HCT116 (cell line): ENCODE results near the gene MRTFB. TPM values are rescaled to one million over a fixed set of nuclear protein-coding genes. Genes with fewer than 3 reads are reported as not detected.

ENCODE experiments used
- ATAC-seq: fragments of 200-7000 bp; cut with Tn5 transposase; 2 replicates; pipeline ENCODE4 v1.9.1; 2020; ENCODE audit warnings: mild to moderate bottlenecking, moderate library complexity
- BruUV-seq: library from RNA; stranded (reverse); fragments of 400-500 nt; replicated peaks from 2 replicates; lab custom pipeline; 2021; lab: Mats Ljungman, UMichigan
- CTCF ChIA-PET: fragments of 300-600 bp; sonication (Branson Sonifier 250); formaldehyde crosslinking; loops from one replicate; lab custom pipeline; 2021; ENCODE audit warnings: antibody characterized with exemption; lab: Charles Lee
- POLR2A ChIA-PET: fragments of 300-600, 350-600 bp; sonication (Branson Sonifier 250); formaldehyde crosslinking; loops from one replicate; lab custom pipeline; 2021; ENCODE audit warnings: antibody characterized with exemption; lab: Charles Lee
- RAD21 ChIA-PET, 2 experiments: fragments of 300-600 bp; sonication (Branson Sonifier 250); formaldehyde crosslinking; loops; one replicate each; lab custom pipeline; 2023; ENCODE audit warnings: low total read pairs in 2 of 2; ENCODE audit not compliant: uncharacterized antibody in 2 of 2, unreplicated experiment in 2 of 2, low non-redundant PET in 1 of 2; lab: Charles Lee
- DNase-seq: peaks from one replicate; pipeline ENCODE4 v3.0.0-alpha.2; 2010; ENCODE audit warnings: low read depth, low spot score
- H2AFZ ChIP-seq: fragments of 200-600 bp; shearing (Covaris generic), sonication (generic); 2 replicates; pipeline ENCODE4 v1.6.1; 2017; ENCODE audit warnings: low read depth, mixed run types, mixed read lengths, antibody characterized with exemption, low read length; ENCODE audit not compliant: poor library complexity, severe bottlenecking
- H3K27ac ChIP-seq: 2 replicates; pipeline ENCODE4 v1.5.1; 2012; ENCODE audit warnings: low read depth, low read length
- H3K27me3 ChIP-seq: fragments of 200-600 bp; sonication (generic); 2 replicates; pipeline ENCODE4 v1.6.1; 2016; ENCODE audit warnings: mixed run types, low read length, mixed read lengths; ENCODE audit not compliant: insufficient read depth
- H3K36me3 ChIP-seq, 2 experiments: fragments of 200-500 bp in 1 of 2; fragments of 200-600 bp in 1 of 2; sonication (Bioruptor generic) in 1 of 2; sonication (generic) in 1 of 2; 2 replicates each; pipeline versions ENCODE4 v1.5.1 to v1.6.1; 2014 to 2016; ENCODE audit warnings: low read length in 2 of 2, inconsistent platforms in 1 of 2, mixed read lengths in 1 of 2, mixed run types in 1 of 2; ENCODE audit not compliant: insufficient read depth in 2 of 2, control insufficient read depth in 1 of 2
- H3K4me1 ChIP-seq, 2 experiments: fragments of 200-600 bp in 1 of 2; sonication (generic) in 1 of 2; 2 replicates each; pipeline versions ENCODE4 v1.5.1 to v1.6.1; 2012 to 2017; ENCODE audit warnings: low read length in 2 of 2, inconsistent platforms in 1 of 2, mild to moderate bottlenecking in 1 of 2, mixed read lengths in 1 of 2, mixed run types in 1 of 2, moderate library complexity in 1 of 2; ENCODE audit not compliant: insufficient read depth in 2 of 2, control insufficient read depth in 1 of 2
- H3K4me2 ChIP-seq: fragments of 200-600 bp; sonication (generic); 2 replicates; pipeline ENCODE4 v1.6.1; 2017; ENCODE audit warnings: mixed run types, low read length, mixed read lengths
- H3K4me3 ChIP-seq, 2 experiments: fragments of 200-600 bp in 1 of 2; sonication (generic) in 1 of 2; replicated peaks in 1 of 2; 2 replicates each; pipeline ENCODE4 v1.5.1; 2011 to 2016; ENCODE audit warnings: low read length in 2 of 2, control low read depth in 1 of 2, low read depth in 1 of 2, mild to moderate bottlenecking in 1 of 2, mixed read lengths in 1 of 2, mixed run types in 1 of 2
- H3K79me2 ChIP-seq: fragments of 200-600 bp; sonication (generic); 2 replicates; pipeline ENCODE4 v1.6.1; 2017; ENCODE audit warnings: mild to moderate bottlenecking, mixed run types, low read length, moderate library complexity, mixed read lengths; ENCODE audit not compliant: insufficient read depth
- H3K9ac ChIP-seq: fragments of 200-600 bp; sonication (generic); 2 replicates; pipeline ENCODE4 v1.6.1; 2016; ENCODE audit warnings: low read length, mixed read lengths
- H3K9me2 ChIP-seq: fragments of 200-600 bp; sonication (generic), shearing (Covaris generic); 2 replicates; pipeline ENCODE4 v1.6.1; 2017; ENCODE audit warnings: mixed run types, mild to moderate bottlenecking, moderate library complexity; ENCODE audit not compliant: insufficient read depth
- H3K9me3 ChIP-seq, 2 experiments: fragments of 200-500 bp in 1 of 2; fragments of 200-600 bp in 1 of 2; sonication (Bioruptor generic) in 1 of 2; sonication (generic) in 1 of 2; 2 replicates each; pipeline ENCODE4 v1.6.1; 2014 to 2017; ENCODE audit warnings: low read length in 2 of 2, mixed read lengths in 2 of 2, inconsistent platforms in 1 of 2, low read depth in 1 of 2, mild to moderate bottlenecking in 1 of 2, mixed run types in 1 of 2, moderate library complexity in 1 of 2; ENCODE audit not compliant: control insufficient read depth in 1 of 2, insufficient read depth in 1 of 2
- H4K20me1 ChIP-seq: fragments of 200-600 bp; sonication (generic), shearing (Covaris generic); 2 replicates; pipeline ENCODE4 v1.6.1; 2017; ENCODE audit warnings: mixed run types, mild to moderate bottlenecking, moderate library complexity; ENCODE audit not compliant: insufficient read depth
- ATF3 ChIP-seq: IDR thresholded peaks from 2 replicates; pipeline ENCODE4 v1.6.1; 2012
- CBX3 ChIP-seq: IDR thresholded peaks from 2 replicates; pipeline ENCODE4 v1.6.1; 2012; ENCODE audit warnings: low read depth
- CEBPB ChIP-seq: IDR thresholded peaks from 2 replicates; pipeline ENCODE4 v1.6.1; 2012; ENCODE audit warnings: low read depth
- CTCF ChIP-seq, 3 experiments: fragments of 200-600 bp in 1 of 3; sonication (generic) in 1 of 3; IDR thresholded peaks in 2 of 3; conservative IDR thresholded peaks in 1 of 3; 2 replicates each; pipeline ENCODE4 v1.5.1; 2012 to 2017; ENCODE audit warnings: low read depth in 2 of 3, low read length in 2 of 3, antibody characterized with exemption in 1 of 3, borderline replicate concordance in 1 of 3, control low read depth in 1 of 3, mild to moderate bottlenecking in 1 of 3, mixed read lengths in 1 of 3, mixed run types in 1 of 3, moderate library complexity in 1 of 3; ENCODE audit not compliant: insufficient read depth in 1 of 3
- EGR1 ChIP-seq: IDR thresholded peaks from 2 replicates; pipeline ENCODE4 v1.6.1; 2012; ENCODE audit warnings: low read depth
- ELF1 ChIP-seq: IDR thresholded peaks from 2 replicates; pipeline ENCODE4 v1.6.1; 2012; ENCODE audit warnings: low read depth, borderline replicate concordance
- EZH2 ChIP-seq: fragments of 200-600 bp; sonication (generic); IDR thresholded peaks from 2 replicates; pipeline ENCODE4 v1.6.1; 2017; ENCODE audit warnings: antibody characterized with exemption, mixed run types
- FOSL1 ChIP-seq: IDR thresholded peaks from 2 replicates; pipeline ENCODE4 v1.6.1; 2012; ENCODE audit warnings: low read depth
- MAX ChIP-seq: IDR thresholded peaks from 2 replicates; pipeline ENCODE4 v1.6.1; 2012
- RAD21 ChIP-seq: IDR thresholded peaks from 2 replicates; pipeline ENCODE4 v1.6.1; 2012; ENCODE audit warnings: low read depth, mild to moderate bottlenecking
- SIN3A ChIP-seq: IDR thresholded peaks from 2 replicates; pipeline ENCODE4 v1.6.1; 2012; ENCODE audit warnings: low read depth
- SP1 ChIP-seq: IDR thresholded peaks from 2 replicates; pipeline ENCODE4 v1.6.1; 2012; ENCODE audit warnings: low read depth
- SRF ChIP-seq: IDR thresholded peaks from 2 replicates; pipeline ENCODE4 v1.6.1; 2012; ENCODE audit warnings: low read depth
- ZBTB33 ChIP-seq: IDR thresholded peaks from 2 replicates; pipeline ENCODE4 v1.6.1; 2011; ENCODE audit warnings: mild to moderate bottlenecking, low read length, moderate library complexity; ENCODE audit not compliant: insufficient replicate concordance; ENCODE audit errors: extremely low read depth
- ZNF274 ChIP-seq: fragments of 200-500 bp; sonication (Bioruptor generic); IDR thresholded peaks from 2 replicates; pipeline ENCODE4 v1.6.1; 2014; ENCODE audit warnings: mild to moderate bottlenecking, low read depth, low read length, inconsistent platforms
- intact Hi-C: fragments of 100-400 bp; cut with micrococcal nuclease; formaldehyde crosslinking; loops from 2 replicates; pipeline ENCODE4 v1.10.0; 2022
- total RNA-seq: library from RNA; stranded (reverse); gene quantifications from one replicate; pipeline ENCODE4 v1.2.1, GENCODE V29; 2021; ENCODE audit not compliant: unreplicated experiment

The MRTFB gene
- total RNA-seq, 1 experiment from 2014 or later: 39.0 TPM

GRCh38 chr16:14283786-14284185, 212.7 kb downstream of the MRTFB start (continued):
- TF ChIP-seq ZBTB33 (no peak), ELF1 (no peak), ATF3 (no peak), RAD21 (no peak), SP1 (no peak)
- TF ChIP-seq, all 23 proteins: peak for 0

- Histone ChIP-seq H3K4me2 (peak overlapping the region; percentile 79), H3K27me3 (no peaks in the 10 kb centered on the region), H3K27ac (no peak overlapping the region), H3K9me3 (peaks cover 5 to 7% of the 10 kb centered on the region in 2 experiments; a peak in 3 of 4 replicates), H2AFZ (peak overlapping the region; percentile 94), H3K79me2 (no peaks in the 10 kb centered on the region), H4K20me1 (no peaks in the 10 kb centered on the region), H3K36me3 (no peaks in the 10 kb centered on the region), H3K4me3 (peak overlapping the region; percentile 64 to 66; a peak in 3 of 4 replicates), H3K9ac (no peak overlapping the region), H3K4me1 (peaks cover 3 to 9% of the 10 kb centered on the region in 2 experiments; a peak in 2 of 4 replicates), H3K9me2 (no peaks in the 10 kb centered on the region)
- ATAC-seq: no peak
- no peak for DNase-seq
- POLR2A ChIA-PET: no interaction called here
- BruUV-seq: no TSS peak
- CTCF ChIA-PET: interaction anchor here (1.9 to 3.5 kb wide), 2 partner anchors 362 to 388 kb away, joined by 4 to 43 read pairs; no protein-coding TSS in a partner anchor
- RAD21 ChIA-PET: no interaction called here
- intact Hi-C loops: no loop called here
- no peak for TF ChIP-seq EZH2
- no peak for TF ChIP-seq ZNF274
- no peak for TF ChIP-seq CTCF (IDR thresholded peaks at IDR 0.05 in 2 of 3, conservative IDR thresholded peaks at IDR 0.05 in 1 of 3; ENCODE audit: borderline replicate concordance in 1 of 3, insufficient read depth in 1 of 3, low read depth in 2 of 3, low read length in 2 of 3)
- no peak for TF ChIP-seq EGR1
- TF ChIP-seq RAD21: no peak
- TF ChIP-seq SRF: no peak
- TF ChIP-seq MAX: no peak
- TF ChIP-seq CBX3: no peak
- no peak for TF ChIP-seq ZBTB33
- no peak for TF ChIP-seq CEBPB
- no peak for TF ChIP-seq SIN3A
- TF ChIP-seq FOSL1: no peak
Measured at GRCh38 chr16:14284371-14284770, 213.3 kb downstream of the MRTFB start.
